GM12878 (cell line): ENCODE data around the gene PLCG1. TPM values are rescaled to one million over a fixed set of nuclear protein-coding genes. Genes with fewer than 3 reads are reported as not detected.

Source experiments
- BCL11A ChIP-seq: IDR thresholded peaks from 2 replicates; pipeline ENCODE4 v1.6.1; 2011; ENCODE audit warnings: low read depth, low read length
- BCL3 ChIP-seq: IDR thresholded peaks from 2 replicates; pipeline ENCODE4 v1.6.1; 2011; ENCODE audit warnings: borderline replicate concordance, low read depth, mild to moderate bottlenecking, moderate library complexity, low read length; ENCODE audit not compliant: insufficient read depth, poor library complexity, severe bottlenecking
- BHLHE40 ChIP-seq, 2 experiments: fragments of 450-650 bp in 1 of 2; IDR thresholded peaks; 2 replicates each; pipeline ENCODE4 v1.6.1; 2011 to 2017; ENCODE audit warnings: low read depth in 2 of 2, borderline replicate concordance in 1 of 2, improper control_type of control experiment in 1 of 2, low read length in 1 of 2, mild to moderate bottlenecking in 1 of 2
- HCFC1 ChIP-seq: fragments of 150-350 bp; IDR thresholded peaks from 2 replicates; pipeline ENCODE4 v1.6.1; 2014; ENCODE audit warnings: low read length
- IRF3 ChIP-seq: fragments of 450-650 bp; IDR thresholded peaks from 2 replicates; pipeline ENCODE4 v1.6.1; 2014; ENCODE audit warnings: mild to moderate bottlenecking
- KLF5 ChIP-seq: fragments of 450-650 bp; IDR thresholded peaks from 2 replicates; pipeline ENCODE4 v1.6.1; 2014; ENCODE audit warnings: mild to moderate bottlenecking; ENCODE audit not compliant: partially characterized antibody
- NFIC ChIP-seq: IDR thresholded peaks from 2 replicates; pipeline ENCODE4 v1.6.1; 2012; ENCODE audit warnings: low read depth, mild to moderate bottlenecking, inconsistent platforms, low read length, moderate library complexity
- PAX5 ChIP-seq: IDR thresholded peaks from 2 replicates; pipeline ENCODE4 v1.6.1; 2011; ENCODE audit warnings: low read depth, low read length, borderline replicate concordance
- PBX3 ChIP-seq: IDR thresholded peaks from 2 replicates; pipeline ENCODE4 v1.6.1; 2011; ENCODE audit warnings: mild to moderate bottlenecking, low read depth, low read length, moderate library complexity; ENCODE audit not compliant: insufficient replicate concordance
- PKNOX1 ChIP-seq: fragments of 450-650 bp; IDR thresholded peaks from 2 replicates; pipeline ENCODE4 v1.6.1; 2016; ENCODE audit warnings: mild to moderate bottlenecking
- RELA ChIP-seq: fragments of 450-650 bp; IDR thresholded peaks from 2 replicates; pipeline ENCODE4 v1.8.0; 2014; ENCODE audit warnings: borderline replicate concordance; ENCODE audit not compliant: partially characterized antibody
- REST ChIP-seq: IDR thresholded peaks from 2 replicates; pipeline ENCODE4 v1.6.1; 2012; ENCODE audit warnings: mild to moderate bottlenecking, low read depth, low read length
- SMAD1 ChIP-seq: fragments of 450-650 bp; IDR thresholded peaks from 2 replicates; pipeline ENCODE4 v1.6.1; 2018; ENCODE audit warnings: mild to moderate bottlenecking, low read depth; ENCODE audit not compliant: partially characterized antibody
- SUZ12 ChIP-seq: fragments of 200-600 bp; sonication (generic); IDR thresholded peaks from one replicate; pipeline ENCODE4 v1.6.1; 2018; ENCODE audit warnings: antibody characterized with exemption, mild to moderate bottlenecking; ENCODE audit not compliant: unreplicated experiment
- USF1 ChIP-seq: IDR thresholded peaks from 2 replicates; pipeline ENCODE4 v1.6.1; 2011; ENCODE audit warnings: borderline replicate concordance, low read depth, mild to moderate bottlenecking, moderate library complexity, mixed read lengths, low read length; ENCODE audit not compliant: insufficient read depth; ENCODE audit errors: extremely low read length
- ZBTB33 ChIP-seq: fragments of 450-650 bp; IDR thresholded peaks from 2 replicates; pipeline ENCODE4 v1.6.1; 2017; ENCODE audit warnings: mild to moderate bottlenecking
- ZNF274 ChIP-seq: IDR thresholded peaks from one replicate; pipeline ENCODE4 v1.8.0; 2011; ENCODE audit not compliant: insufficient read length, insufficient read depth
- polyA plus RNA-seq, 11 experiments: library from polyadenylated mRNA; depleted of rRNA in 4 of 11; unstranded in 6 of 11; stranded (reverse) in 5 of 11; fragments of >200 nt; fragmentation: Nextera tagmentation in 4 of 11; fragmentation: Illumina TruSeq in 1 of 11; extraction: Ambion mirVana in 4 of 11; extraction: Trizol in 1 of 11; gene quantifications; 1 replicate in 1 of 11; 2 replicates in 10 of 11; pipeline versions ENCODE4 v1.2.1 to v1.2.3, GENCODE V29; 2011 to 2016; ENCODE audit warnings: inconsistent platforms in 2 of 11, missing spikeins in 2 of 11, low read depth in 1 of 11
- total RNA-seq, 4 experiments: library from RNA; depleted of rRNA in 3 of 4; stranded (reverse); fragments of >200 nt in 3 of 4; fragmentation: Illumina TruSeq in 1 of 4; extraction: Trizol in 1 of 4; gene quantifications; 2 replicates each; pipeline versions ENCODE4 v1.2.1 to v1.2.3, GENCODE V29; 2013 to 2021

PLCG1 gene
- total and polyA plus RNA-seq, 10 of the 15 experiments (the other 5 are each of a cell fraction or from before 2014, with no cell fraction given): 2.6 to 114 (median 45.3) TPM

GRCh38 chr20:41133709-41134361 lies 3.5 kb upstream of the PLCG1 start (continued):
- TF ChIP-seq BHLHE40 (IDR thresholded peaks at IDR 0.05; ENCODE audit: borderline replicate concordance in 1 of 2, low read depth in 2 of 2, low read length in 1 of 2) (peak; percentile 93 to 98), BCL11A (peak; percentile 92), PBX3 (no peak), ZBTB33 (no peak), SUZ12 (no peak), IRF3 (no peak), BCL3 (peak; percentile 86), NFIC (no peak; the same call in 1 of the 2 replicates), REST (no peak), HCFC1 (peak; percentile 36; the same call in 1 of the 2 replicates), SMAD1 (no peak), ZNF274 (no peak), RELA (peak; percentile 96), PKNOX1 (0 out of 2 replicates have a peak, but pooled peaks have one; percentile 32), PAX5 (peak; percentile 89), USF1 (no peak), KLF5 (peak; percentile 75)
